Endothelial cell of umbilical vein (primary cell): ENCODE measurements around the gene NUDT3. TPM values are rescaled to one million over a fixed set of nuclear protein-coding genes. Genes with fewer than 3 reads are reported as not detected.

Experiments used
- BruUV-seq: library from RNA; stranded (reverse); fragments of 400-500 nt; replicated peaks from 2 replicates; lab custom pipeline; 2021; lab: Mats Ljungman, UMichigan
- CTCF ChIA-PET: fragments of 300-600, 350-600 bp; sonication (Branson Sonifier 250); formaldehyde crosslinking; loops from one replicate; lab custom pipeline; 2021; ENCODE audit warnings: antibody characterized with exemption, inconsistent platforms; lab: Charles Lee
- POLR2A ChIA-PET: fragments of 300-600, 350-600 bp; sonication (Branson Sonifier 250); formaldehyde crosslinking; loops from one replicate; lab custom pipeline; 2021; ENCODE audit warnings: antibody characterized with exemption, inconsistent platforms; lab: Charles Lee
- DNase-seq: peaks from one replicate; pipeline ENCODE4 v3.0.0-alpha.2; 2011; ENCODE audit warnings: low read depth, low spot score
- FAIRE-seq: peaks from 2 replicates; lab custom pipeline; 2011; peaks lifted over from hg19 to GRCh38; lab: Jason Lieb, UNC
- H2AFZ ChIP-seq: 2 replicates; pipeline ENCODE4 v1.6.0; 2012; ENCODE audit warnings: low read depth, low read length, control low read depth, inconsistent platforms
- H3K27ac ChIP-seq: 2 replicates; pipeline ENCODE4 v1.5.1; 2011; ENCODE audit warnings: low read depth, mild to moderate bottlenecking, control low read depth, low read length, moderate library complexity; ENCODE audit not compliant: insufficient read depth
- H3K27me3 ChIP-seq, 2 experiments: 2 replicates each; pipeline versions ENCODE4 v1.6.0 to v1.6.1; 2011; ENCODE audit warnings: low read length in 2 of 2, mixed read lengths in 1 of 2; ENCODE audit not compliant: control insufficient read depth in 2 of 2, insufficient read depth in 2 of 2
- H3K36me3 ChIP-seq, 2 experiments: 2 replicates in 1 of 2; 3 replicates in 1 of 2; pipeline ENCODE4 v1.5.1; 2011; ENCODE audit warnings: low read length in 2 of 2, mild to moderate bottlenecking in 1 of 2, moderate library complexity in 1 of 2; ENCODE audit not compliant: control insufficient read depth in 2 of 2, insufficient read depth in 2 of 2; ENCODE audit errors: extremely low read depth in 1 of 2
- H3K4me1 ChIP-seq: 3 replicates; pipeline ENCODE4 v1.5.1; 2011; ENCODE audit warnings: mild to moderate bottlenecking, low read length; ENCODE audit not compliant: control insufficient read depth, insufficient read depth; ENCODE audit errors: extremely low read depth
- H3K4me2 ChIP-seq: 2 replicates; pipeline ENCODE4 v1.6.1; 2011; ENCODE audit warnings: low read length, control low read depth, mixed read lengths; ENCODE audit not compliant: insufficient read depth
- H3K4me3 ChIP-seq, 3 experiments: fragments of 200-600 bp in 1 of 3; sonication (generic), shearing (Covaris generic) in 1 of 3; replicated peaks in 1 of 3; 2 replicates each; pipeline ENCODE4 v1.5.1; 2011 to 2016; ENCODE audit warnings: control low read depth in 3 of 3, low read length in 3 of 3, mild to moderate bottlenecking in 2 of 3, inconsistent platforms in 1 of 3, low read depth in 1 of 3, moderate library complexity in 1 of 3; ENCODE audit not compliant: insufficient read depth in 1 of 3
- H3K79me2 ChIP-seq: 2 replicates; pipeline ENCODE4 v1.6.0; 2012; ENCODE audit warnings: low read length, inconsistent platforms; ENCODE audit not compliant: control insufficient read depth, insufficient read depth
- H3K9ac ChIP-seq: replicated peaks from 2 replicates; pipeline ENCODE3; 2011; ENCODE audit warnings: low read length, control low read depth; ENCODE audit not compliant: insufficient read depth; ENCODE audit errors: extremely low read depth
- H3K9me1 ChIP-seq: replicated peaks from 3 replicates; pipeline ENCODE4 v1.6.0; 2011; ENCODE audit warnings: mild to moderate bottlenecking, low read length; ENCODE audit not compliant: control insufficient read depth, insufficient read depth; ENCODE audit errors: extremely low read depth
- H3K9me3 ChIP-seq: replicated peaks from 2 replicates; pipeline ENCODE4 v1.5.1; 2012; ENCODE audit warnings: low read length, inconsistent platforms; ENCODE audit not compliant: control insufficient read depth, insufficient read depth
- H4K20me1 ChIP-seq: replicated peaks from 2 replicates; pipeline ENCODE3; 2011; ENCODE audit warnings: mild to moderate bottlenecking, low read length; ENCODE audit not compliant: control insufficient read depth, insufficient read depth; ENCODE audit errors: extremely low read depth
- CTCF ChIP-seq, 2 donors: IDR thresholded peaks; 1 replicate in 1 of 2; 2 replicates in 1 of 2; pipeline ENCODE4 v1.5.1; 2011; ENCODE audit warnings: low read length in 2 of 2, mild to moderate bottlenecking in 2 of 2, moderate library complexity in 2 of 2, control low read depth in 1 of 2, inconsistent platforms in 1 of 2, low read depth in 1 of 2; ENCODE audit not compliant: insufficient read depth in 1 of 2; ENCODE audit errors: extremely low read depth in 1 of 2
- EZH2 ChIP-seq: IDR thresholded peaks from 2 replicates; pipeline ENCODE4 v1.6.1; 2012; ENCODE audit warnings: borderline replicate concordance, low read depth, mild to moderate bottlenecking, moderate library complexity, low read length, inconsistent platforms; ENCODE audit not compliant: severe bottlenecking
- FOS ChIP-seq: IDR thresholded peaks from 2 replicates; pipeline ENCODE4 v1.6.1; 2011; ENCODE audit warnings: mild to moderate bottlenecking, low read length, moderate library complexity, borderline replicate concordance; ENCODE audit not compliant: insufficient read depth
- GATA2 ChIP-seq: IDR thresholded peaks from 2 replicates; pipeline ENCODE4 v1.7.0; 2011; ENCODE audit warnings: low read depth, mild to moderate bottlenecking, moderate library complexity, mixed read lengths, low read length; ENCODE audit not compliant: insufficient read length, insufficient read depth
- JUN ChIP-seq: IDR thresholded peaks from 2 replicates; pipeline ENCODE4 v1.6.1; 2011; ENCODE audit warnings: borderline replicate concordance, low read depth; ENCODE audit not compliant: insufficient read length, insufficient read depth
- MYC ChIP-seq: IDR thresholded peaks from one replicate; pipeline ENCODE4 v1.6.1; 2011; ENCODE audit warnings: mild to moderate bottlenecking, low read depth, low read length
- POLR2A ChIP-seq: IDR thresholded peaks from 2 replicates; pipeline ENCODE4 v1.6.1; 2012; ENCODE audit warnings: low read depth, mild to moderate bottlenecking, control low read depth, low read length
- POLR2AphosphoS5 ChIP-seq: IDR thresholded peaks from 2 replicates; pipeline ENCODE4 v1.6.1; 2012; ENCODE audit warnings: low read depth, mild to moderate bottlenecking, control low read depth, low read length, moderate library complexity; ENCODE audit not compliant: insufficient read depth
- dilution Hi-C: fragments of 300-500 bp; cut with MboI; formaldehyde crosslinking; loops from one replicate; pipeline ENCODE4 v1.15.0; 2019; ENCODE audit warnings: low sequenced_read_pairs; ENCODE audit not compliant: extremely low pct_ligation_motif_present
- intact Hi-C: fragments of 100-400 bp; cut with micrococcal nuclease; formaldehyde crosslinking; loops from one replicate; pipeline ENCODE4 v1.10.0; 2022
- polyA plus RNA-seq, 4 experiments: library from polyadenylated mRNA; depleted of rRNA in 3 of 4; stranded (reverse) in 3 of 4; unstranded in 1 of 4; fragments of >200 nt; gene quantifications; 2 replicates each; pipeline versions ENCODE4 v1.2.1 to v1.2.3, GENCODE V29; 2011 to 2012; ENCODE audit warnings: missing spikeins in 1 of 4
- total RNA-seq: library from RNA; stranded (reverse); gene quantifications from 2 replicates; pipeline ENCODE4 v1.2.3, GENCODE V29; 2021
- TF ChIP-seq, protein P1 (sequence below): IDR thresholded peaks from 2 replicates; pipeline ENCODE4 v1.6.1; 2011; ENCODE audit not compliant: insufficient read depth, insufficient read length

Gene NUDT3
- total and polyA plus RNA-seq, 2 donors (not counting 3 experiments of a cell fraction or from before 2014, with no cell fraction given): 11.9 to 30.9 TPM

GRCh38 chr6:34362176-34362575 lies 30.3 kb downstream of the NUDT3 start:
- Histone ChIP-seq H3K9me1 (no peaks in the 10 kb centered on the region), H3K27me3 (no peaks in the 10 kb centered on the region), H3K4me2 (no peak overlapping the region), H3K9ac (no peak overlapping the region), H3K36me3 (no peaks in the 10 kb centered on the region), H3K4me1 (peaks cover 8% of the 10 kb centered on the region), H2AFZ (no peak overlapping the region), H3K27ac (no peak overlapping the region), H3K79me2 (peaks cover 79% of the 10 kb centered on the region), H3K4me3 (no peak overlapping the region), H4K20me1 (peaks cover 5% of the 10 kb centered on the region), H3K9me3 (no peaks in the 10 kb centered on the region)
- FAIRE-seq: no peak
- dilution Hi-C loops (no loop called here), intact Hi-C loops (no loop called here)
- TF ChIP-seq FOS (no peak), MYC (no peak), EZH2 (no peak), GATA2 (no peak), POLR2A (no peak), POLR2AphosphoS5 (no peak), CTCF (IDR thresholded peaks at IDR 0.05; ENCODE audit: extremely low read depth in 1 of 2, insufficient read depth in 1 of 2, low read depth in 1 of 2, low read length in 2 of 2) (no peak), JUN (no peak)
- TF ChIP-seq, protein P1, sequence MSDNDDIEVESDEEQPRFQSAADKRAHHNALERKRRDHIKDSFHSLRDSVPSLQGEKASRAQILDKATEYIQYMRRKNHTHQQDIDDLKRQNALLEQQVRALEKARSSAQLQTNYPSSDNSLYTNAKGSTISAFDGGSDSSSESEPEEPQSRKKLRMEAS: no peak
- ChIA-PET POLR2A (no interaction called here), CTCF (interaction anchor here (0.7 to 1.6 kb wide), 2 partner anchors 33 to 61 kb away, joined by 3 to 5 read pairs; no protein-coding TSS in a partner anchor)
- DNase-seq: no peak
- no TSS peak for BruUV-seq
